SK-N-SH (cell line): ENCODE results near the gene COL4A5.

Source experiments
- CHD2 ChIP-seq: fragments of 150-350 bp; IDR thresholded peaks from 2 replicates; pipeline ENCODE4 v1.6.1; 2018; ENCODE audit warnings: low read length; ENCODE audit not compliant: partially characterized antibody
- CTCF ChIP-seq: fragments of 200-600 bp; sonication (generic); IDR thresholded peaks from 2 replicates; pipeline ENCODE4 v1.6.1; 2017; ENCODE audit warnings: antibody characterized with exemption, mild to moderate bottlenecking, moderate library complexity
- EP300 ChIP-seq, 2 experiments: IDR thresholded peaks; 2 replicates each; pipeline versions ENCODE4 v1.4.0 to v1.6.1; 2012; ENCODE audit warnings: borderline replicate concordance in 1 of 2, low read depth in 1 of 2, low read length in 1 of 2
- EZH2phosphoT487 ChIP-seq: fragments of 200-600 bp; sonication (generic); IDR thresholded peaks from 2 replicates; pipeline ENCODE4 v1.6.1; 2017; ENCODE audit warnings: low read depth, mixed run types, mild to moderate bottlenecking, antibody characterized with exemption, moderate library complexity, borderline replicate concordance
- GABPA ChIP-seq: IDR thresholded peaks from 2 replicates; pipeline ENCODE4 v1.4.0; 2012; ENCODE audit warnings: low read depth, mild to moderate bottlenecking
- JUND ChIP-seq: IDR thresholded peaks from 2 replicates; pipeline ENCODE4 v1.4.0; 2012
- MXI1 ChIP-seq: IDR thresholded peaks from 2 replicates; pipeline ENCODE4 v1.6.1; 2012; ENCODE audit warnings: mild to moderate bottlenecking, low read depth, low read length, improper control_type of control experiment
- PBX3 ChIP-seq: IDR thresholded peaks from 2 replicates; pipeline ENCODE4; 2012
- RAD21 ChIP-seq: IDR thresholded peaks from 2 replicates; pipeline ENCODE4 v1.6.1; 2012; ENCODE audit warnings: mild to moderate bottlenecking, low read length
- REST ChIP-seq: IDR thresholded peaks from 2 replicates; pipeline ENCODE4 v1.6.1; 2012; ENCODE audit warnings: mild to moderate bottlenecking, low read depth, low read length, moderate library complexity
- SMC3 ChIP-seq: IDR thresholded peaks from 2 replicates; pipeline ENCODE4 v1.6.1; 2012; ENCODE audit warnings: low read depth, low read length, improper control_type of control experiment
- USF1 ChIP-seq: IDR thresholded peaks from 2 replicates; pipeline ENCODE4 v1.4.0; 2012; ENCODE audit warnings: low read depth, borderline replicate concordance
- YY1 ChIP-seq: IDR thresholded peaks from 2 replicates; pipeline ENCODE4 v1.4.0; 2012; ENCODE audit warnings: low read depth, mild to moderate bottlenecking
- TF ChIP-seq, protein P1 (sequence below): IDR thresholded peaks from 2 replicates; pipeline ENCODE4 v1.4.0; 2012; ENCODE audit warnings: low read depth

DNA sequence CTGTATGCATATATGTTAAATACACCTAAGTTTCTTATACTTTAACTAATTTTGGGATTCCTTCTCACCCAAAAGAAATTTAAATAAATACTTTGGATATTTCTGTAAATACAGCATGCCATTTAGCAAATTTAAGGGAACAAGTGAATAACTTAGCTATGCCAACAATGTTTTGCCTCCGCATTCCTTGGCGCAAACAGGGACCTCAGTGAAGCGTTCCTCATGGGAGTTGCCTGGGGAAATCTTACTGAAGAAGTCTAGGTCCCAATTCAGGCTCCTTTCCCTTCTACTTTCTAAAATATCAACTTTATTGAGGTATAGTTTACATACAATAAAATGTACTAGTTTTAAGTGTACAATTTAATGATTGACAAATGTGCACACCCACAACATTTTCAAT is 25.0 kb downstream of the COL4A5 start:
- no peak for TF ChIP-seq CTCF
- no peak for TF ChIP-seq YY1
- TF ChIP-seq PBX3 = no peak
- TF ChIP-seq GABPA = no peak
- no peak for TF ChIP-seq JUND
- TF ChIP-seq SMC3 = no peak
- no peak for TF ChIP-seq USF1
- no peak for TF ChIP-seq RAD21
- TF ChIP-seq EP300 (IDR thresholded peaks at IDR 0.05; ENCODE audit: borderline replicate concordance in 1 of 2, low read depth in 1 of 2, low read length in 1 of 2) = no peak
- TF ChIP-seq EZH2phosphoT487 = no peak
- TF ChIP-seq REST = no peak
- no peak for TF ChIP-seq MXI1
- TF ChIP-seq CHD2 = no peak
- TF ChIP-seq, protein P1, sequence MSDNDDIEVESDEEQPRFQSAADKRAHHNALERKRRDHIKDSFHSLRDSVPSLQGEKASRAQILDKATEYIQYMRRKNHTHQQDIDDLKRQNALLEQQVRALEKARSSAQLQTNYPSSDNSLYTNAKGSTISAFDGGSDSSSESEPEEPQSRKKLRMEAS = no peak
